Activated CD4-positive, alpha-beta T cell treated with anti-CD3 and anti-CD28 coated beads, Interleukin-10, Interleukin-2, amounts not matched to agents 100 ng/mL and 50 ng/mL, durations not matched to agents 16 hours and 8 hours (primary cell): Measurements from ENCODE around the gene RCAN2.

Experiments used
- DNase-seq: peaks from one replicate; pipeline ENCODE4 v3.0.0-alpha.2; 2020

RCAN2 gene

GRCh38 chr6:46491628-46492547, 639 bp upstream of the RCAN2 start:
- peak; percentile 4 for DNase-seq

GRCh38 chr6:46490425-46491200, 636 bp downstream of the RCAN2 start:
- DNase-seq = no peak

DNA sequence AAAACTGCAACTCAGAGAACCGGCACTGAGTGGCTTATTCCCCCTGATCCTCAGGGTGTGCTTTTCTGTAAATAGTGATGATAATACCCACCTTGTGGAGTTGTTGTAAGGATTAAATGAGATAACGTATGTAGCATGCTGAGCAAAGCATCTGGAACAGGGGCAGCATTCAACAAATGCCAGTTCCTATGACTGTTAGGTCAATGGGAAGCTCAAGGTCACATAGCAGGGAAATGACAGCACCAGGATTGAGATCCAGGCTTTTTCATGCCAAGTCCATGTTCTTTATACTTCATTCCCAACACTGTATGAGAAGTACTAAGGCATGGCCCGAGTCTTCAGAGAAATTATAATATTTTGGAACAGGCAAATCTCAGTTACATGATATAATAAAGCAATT, 5.1 kb downstream of the RCAN2 start:
- DNase-seq = no peak

GRCh38 chr6:46484081-46484820, 7.0 kb downstream of the RCAN2 start:
- no peak for DNase-seq

- DNase-seq = no peak
Measured at GRCh38 chr6:46476301-46476700, 14.9 kb downstream of the RCAN2 start.

GRCh38 chr6:46473881-46474280, 17.4 kb downstream of the RCAN2 start:
- DNase-seq = no peak

DNA sequence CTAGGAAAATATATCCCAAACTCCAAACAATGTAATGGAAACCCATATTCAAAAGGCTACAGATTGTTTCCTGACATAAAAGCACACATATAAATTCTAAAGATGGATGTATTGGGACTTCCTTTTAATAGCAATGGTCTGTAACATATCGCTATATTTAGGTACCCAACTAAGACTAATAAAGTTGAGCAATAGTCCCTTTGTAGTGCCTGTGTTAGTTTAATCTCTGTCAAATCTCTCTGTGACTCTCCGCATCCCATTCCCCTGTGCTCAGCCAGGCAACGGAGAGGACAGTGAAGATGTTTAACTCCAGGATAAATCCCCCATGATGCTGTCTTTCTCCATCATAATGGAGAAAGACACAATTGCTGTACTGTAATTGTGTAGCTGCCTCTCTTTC, 19.0 kb downstream of the RCAN2 start:
- DNase-seq = no peak

GRCh38 chr6:46469021-46469420, 22.2 kb downstream of the RCAN2 start:
- no peak for DNase-seq

DNA sequence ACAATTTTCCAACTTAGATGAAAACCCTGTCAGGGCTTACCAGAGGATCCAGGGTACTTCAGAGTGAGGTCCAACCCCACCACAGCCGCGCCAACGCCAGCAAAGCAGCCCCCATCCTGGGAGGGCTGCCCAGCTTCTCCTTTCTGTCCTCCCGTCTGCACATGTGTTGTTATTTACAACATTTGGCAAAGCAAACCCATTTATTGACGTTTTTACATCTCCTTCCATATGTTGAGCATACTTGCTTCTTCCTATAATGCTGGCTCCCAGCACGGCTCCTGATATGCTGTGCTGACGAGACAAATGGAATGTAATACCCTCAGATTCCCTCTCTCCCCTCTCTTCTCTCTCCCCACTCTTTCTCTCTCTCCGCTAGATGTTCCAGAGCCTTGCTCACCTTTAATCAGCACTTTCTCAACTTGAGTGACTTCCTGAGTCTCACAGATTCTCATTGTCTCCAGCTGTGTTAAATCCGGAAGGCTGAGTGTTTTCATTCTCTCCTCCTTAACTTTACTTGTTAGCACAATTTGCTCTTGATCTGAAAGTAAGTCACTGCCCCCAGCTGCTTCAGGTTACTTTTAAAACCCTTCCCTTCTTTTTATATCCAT, 22.7 kb downstream of the RCAN2 start:
- no peak for DNase-seq

DNA sequence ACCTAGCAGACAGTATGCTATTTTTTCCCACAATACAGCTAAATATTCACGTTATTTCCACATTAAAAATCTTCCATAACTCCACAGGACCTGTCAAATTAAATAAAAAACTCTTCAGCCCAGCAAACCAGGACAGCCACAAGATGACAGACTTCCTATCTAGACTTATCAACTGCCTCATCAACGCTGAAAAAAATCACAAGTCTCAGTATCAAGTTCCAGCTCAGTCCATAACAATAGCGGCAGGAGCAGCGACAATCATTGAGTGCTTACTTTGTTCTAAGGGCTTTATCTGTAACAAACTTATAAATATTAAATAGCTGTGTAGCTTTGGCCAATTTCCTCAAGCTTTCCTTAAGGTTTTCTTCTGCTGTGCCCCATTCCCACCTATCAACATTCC, 24.7 kb downstream of the RCAN2 start:
- no peak for DNase-seq

DNA sequence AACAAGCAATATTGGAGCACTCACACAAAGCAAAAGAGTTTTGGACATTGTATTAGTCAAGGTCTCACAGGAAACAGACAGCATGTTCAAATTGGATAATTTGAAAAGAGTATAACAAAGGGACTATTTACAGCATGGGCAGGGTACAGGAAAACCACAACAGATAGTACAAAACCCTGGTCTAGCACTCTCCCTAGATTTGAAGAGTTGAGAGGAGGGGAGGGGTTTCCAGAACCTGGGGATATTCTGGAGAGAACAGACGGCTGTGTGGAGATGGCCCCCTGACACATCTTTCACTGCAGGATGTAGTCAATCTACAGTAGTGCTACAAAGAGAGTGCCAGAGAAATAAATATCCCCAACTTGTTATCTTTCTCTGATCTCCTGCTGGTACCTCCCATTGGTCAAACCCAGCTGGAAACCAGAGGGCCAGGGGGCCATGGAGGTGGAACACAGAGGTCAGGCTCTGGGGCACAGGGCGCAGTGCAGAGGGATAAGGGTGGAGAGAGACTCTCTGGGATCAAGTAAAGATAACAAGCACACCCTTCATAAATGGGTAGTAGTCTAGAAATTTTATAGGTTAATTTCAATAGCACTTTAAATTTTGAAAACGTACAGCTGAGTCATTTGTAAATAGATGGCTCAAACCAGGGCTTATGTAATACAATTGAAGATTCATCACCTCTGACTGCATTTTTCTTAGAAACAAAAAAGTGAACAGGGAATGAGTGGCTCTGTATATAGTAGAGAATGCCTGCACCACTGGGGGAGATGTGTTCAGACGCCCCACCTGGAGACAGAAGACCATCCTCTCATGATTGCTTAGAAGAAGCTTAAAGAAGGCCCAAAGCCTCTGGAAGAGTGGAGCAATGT, 25.7 kb downstream of the RCAN2 start:
- DNase-seq = no peak

- no peak for DNase-seq
Measured at GRCh38 chr6:46456297-46456696, 35.0 kb downstream of the RCAN2 start.

DNA sequence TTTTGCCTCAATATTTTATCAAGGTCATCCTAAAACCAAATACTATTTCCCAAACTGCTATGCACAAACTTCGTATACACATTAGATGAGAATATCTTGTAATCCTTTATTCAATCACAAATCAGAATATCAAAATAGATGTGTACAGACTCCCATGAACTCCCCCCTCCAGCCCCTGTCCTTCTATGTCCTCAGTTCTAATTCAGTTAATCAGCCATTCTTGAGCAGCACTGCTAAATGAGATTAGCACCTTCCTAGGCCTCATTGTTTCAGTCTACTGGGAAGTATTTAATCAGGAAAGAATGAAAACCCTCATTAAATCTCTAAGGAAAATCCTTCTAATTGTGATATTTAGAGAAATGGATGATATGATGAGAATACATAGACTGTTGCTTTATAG, 36.6 kb downstream of the RCAN2 start:
- no peak for DNase-seq

- no peak for DNase-seq
Measured at GRCh38 chr6:46453741-46454316, 37.4 kb downstream of the RCAN2 start.

DNA sequence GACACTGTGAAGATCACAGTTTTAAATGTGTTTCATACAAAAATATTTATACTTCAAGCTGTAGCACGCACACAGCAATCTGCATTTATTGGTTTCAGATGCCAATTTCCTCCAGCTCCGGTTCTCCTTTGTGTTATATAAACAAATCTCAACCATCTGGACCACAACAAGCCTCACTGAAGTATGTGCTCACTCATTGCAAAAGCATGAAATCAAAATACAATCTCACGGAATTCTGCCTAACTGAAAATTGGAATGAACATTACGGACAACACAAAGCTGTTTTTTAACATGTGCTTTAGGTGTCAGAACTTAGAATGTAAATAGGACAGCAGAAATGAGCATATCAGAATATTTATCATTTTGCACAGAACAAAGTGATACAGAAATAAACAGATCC, 38.0 kb downstream of the RCAN2 start:
- no peak for DNase-seq

DNA sequence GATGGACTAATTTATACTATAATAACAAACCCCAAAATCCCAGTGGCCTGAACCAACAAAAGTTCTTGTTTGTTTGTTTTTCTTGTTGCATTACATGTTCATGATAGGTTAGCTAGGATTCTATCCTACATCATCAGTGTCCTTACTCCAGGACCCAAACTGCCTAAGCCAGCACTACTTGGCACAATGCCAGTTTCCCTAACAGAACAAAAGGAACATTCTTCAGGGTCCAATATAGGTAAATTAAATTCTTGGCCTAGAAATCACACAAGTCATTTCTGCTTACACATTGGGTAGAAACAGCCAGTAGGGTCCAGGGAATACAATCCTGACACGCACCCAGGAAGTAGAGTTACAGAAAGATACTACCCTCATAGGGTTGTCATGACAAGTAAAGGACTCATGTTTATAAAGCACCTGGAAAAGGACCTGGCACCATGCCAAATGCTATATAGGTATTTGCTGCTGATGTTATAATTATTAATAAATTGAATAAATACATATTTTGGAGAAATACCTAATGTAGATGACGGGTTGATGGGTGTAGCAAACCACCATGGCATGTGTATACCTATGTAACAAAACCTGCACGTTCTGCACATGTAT, 38.8 kb downstream of the RCAN2 start:
- DNase-seq = no peak

DNA sequence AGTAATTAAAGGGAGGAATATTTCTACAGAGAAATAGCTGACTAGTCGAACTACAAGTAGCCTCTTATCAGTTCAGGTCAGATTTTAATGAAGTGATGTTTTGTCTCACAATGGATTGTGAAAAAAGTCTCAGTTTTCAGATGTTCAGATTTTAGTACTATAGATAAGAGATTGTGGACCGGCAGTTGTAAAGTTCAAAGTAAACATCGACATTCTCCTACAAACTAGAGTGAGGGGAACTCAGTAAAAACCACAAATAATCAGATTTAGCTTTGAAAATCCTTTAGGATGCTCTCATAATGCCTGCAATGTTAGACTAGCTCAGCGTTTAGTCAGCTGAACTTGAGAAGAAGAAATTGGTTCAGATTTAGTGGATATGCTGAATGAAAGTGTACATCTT, 39.9 kb downstream of the RCAN2 start:
- no peak for DNase-seq

GRCh38 chr6:46444772-46445454, 46.3 kb downstream of the RCAN2 start:
- no peak for DNase-seq

DNA sequence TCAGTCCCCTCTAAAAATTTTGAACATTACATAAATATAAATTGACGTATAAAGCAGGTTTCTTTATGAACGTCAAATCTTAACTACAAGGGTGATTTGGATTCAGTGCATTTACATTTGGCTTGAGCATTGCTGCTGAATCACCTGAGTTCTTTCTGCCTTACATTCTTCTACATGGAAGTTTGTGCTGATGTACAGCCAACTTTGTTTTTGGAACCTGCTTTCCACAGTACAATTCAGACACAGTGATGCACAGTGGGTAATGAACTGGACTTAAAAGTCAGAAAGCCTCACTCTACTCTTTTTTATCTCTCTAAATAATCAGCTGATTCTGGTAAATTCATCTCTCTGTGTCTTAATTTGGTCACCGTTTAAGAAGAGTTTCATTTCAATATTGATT, 47.6 kb downstream of the RCAN2 start:
- no peak for DNase-seq

DNA sequence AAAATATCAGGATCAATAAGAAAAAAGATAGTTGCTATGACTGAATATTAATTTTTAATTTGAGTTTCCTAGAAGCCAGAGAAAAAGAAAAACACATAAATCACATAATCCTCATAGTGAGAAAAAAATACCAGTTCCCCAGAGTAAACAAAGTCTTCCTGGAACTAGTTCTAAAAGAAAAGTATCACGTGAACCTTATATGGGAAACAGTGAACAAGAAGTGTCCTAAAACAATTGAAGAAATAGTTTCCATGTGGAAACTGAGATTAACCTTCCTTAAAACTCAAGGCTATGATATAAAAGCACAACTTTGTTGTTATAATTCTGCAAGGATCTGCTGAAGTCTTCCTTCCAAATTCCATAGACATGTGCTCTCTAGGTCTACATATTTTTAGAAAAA, 50.6 kb downstream of the RCAN2 start:
- DNase-seq = no peak

DNA sequence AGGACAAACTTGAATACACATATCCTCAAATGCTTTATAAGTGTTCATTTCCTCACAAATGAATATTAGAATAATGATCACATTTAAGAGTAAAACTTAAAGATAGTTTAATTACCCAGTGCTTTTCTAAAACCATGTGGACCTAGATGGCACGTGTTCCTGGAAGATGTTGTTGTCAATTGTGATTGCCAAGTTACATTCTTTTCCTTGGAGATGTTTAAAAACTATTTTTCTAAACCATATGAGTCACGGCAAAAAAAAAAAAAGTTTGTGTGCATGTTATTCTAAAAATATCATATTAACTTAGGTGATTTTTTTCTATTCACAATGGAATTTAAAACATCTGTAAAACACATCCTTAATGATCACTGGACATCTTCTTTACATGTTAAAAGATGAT, 51.1 kb downstream of the RCAN2 start:
- no peak for DNase-seq
